PC-3 (cell line): ENCODE measurements around the gene CD22. TPM values are rescaled to one million over a fixed set of nuclear protein-coding genes. Genes with fewer than 3 reads are reported as not detected.

Source experiments
- ATAC-seq: fragments of 200-7000 bp; cut with Tn5 transposase; 2 replicates; pipeline ENCODE4 v1.9.1; 2020; ENCODE audit warnings: mild to moderate bottlenecking, moderate library complexity
- BruUV-seq: library from RNA; stranded (reverse); fragments of 400-500 nt; replicated peaks from 2 replicates; lab custom pipeline; 2021; lab: Mats Ljungman, UMichigan
- CTCF ChIA-PET: fragments of 300-600 bp; sonication (Branson Sonifier 250); formaldehyde crosslinking; loops from one replicate; lab custom pipeline; 2022; ENCODE audit warnings: antibody characterized with exemption; lab: Charles Lee
- POLR2A ChIA-PET: fragments of 300-600 bp; sonication (Branson Sonifier 250); formaldehyde crosslinking; loops from one replicate; lab custom pipeline; 2022; ENCODE audit warnings: antibody characterized with exemption; ENCODE audit not compliant: unreplicated experiment; lab: Charles Lee
- DNase-seq: peaks from one replicate; pipeline ENCODE4 v3.0.0-alpha.2; 2015
- H2AFZ ChIP-seq: fragments of 300-600 bp; sonication (generic); 2 replicates; pipeline ENCODE4 v1.6.0; 2016; ENCODE audit warnings: antibody characterized with exemption, low read length
- H3F3A ChIP-seq: fragments of 300-600 bp; sonication (generic); one replicate; pipeline ENCODE4 v1.6.0; 2017; ENCODE audit warnings: antibody characterized with exemption, low read length, control low read depth, mild to moderate bottlenecking; ENCODE audit not compliant: unreplicated experiment
- H3K27ac ChIP-seq: fragments of 300-600 bp; sonication (generic); 2 replicates; pipeline ENCODE4 v1.5.1; 2016; ENCODE audit warnings: mild to moderate bottlenecking, low read length
- H3K27me3 ChIP-seq: fragments of 300-600 bp; sonication (generic); 2 replicates; pipeline ENCODE4 v1.6.1; 2016; ENCODE audit warnings: low read length, mixed read lengths
- H3K36me3 ChIP-seq: fragments of 300-600 bp; sonication (generic); 2 replicates; pipeline ENCODE4 v1.6.1; 2016; ENCODE audit warnings: low read depth, mixed run types, low read length, mixed read lengths
- H3K4me1 ChIP-seq: fragments of 300-600 bp; sonication (generic); 2 replicates; pipeline ENCODE4 v1.5.1; 2016; ENCODE audit warnings: low read length; ENCODE audit not compliant: insufficient read depth
- H3K4me2 ChIP-seq: fragments of 300-600 bp; sonication (generic); 2 replicates; pipeline ENCODE4 v1.6.0; 2016; ENCODE audit warnings: low read length
- H3K4me3 ChIP-seq: fragments of 300-600 bp; sonication (generic); 2 replicates; pipeline ENCODE4 v1.5.1; 2016; ENCODE audit warnings: mild to moderate bottlenecking, low read length, mixed read lengths
- H3K79me2 ChIP-seq: fragments of 300-600 bp; sonication (generic); 2 replicates; pipeline ENCODE4 v1.6.1; 2017; ENCODE audit warnings: low read length, mixed read lengths
- H3K9ac ChIP-seq: fragments of 300-600 bp; sonication (generic); 2 replicates; pipeline ENCODE4 v1.6.0; 2016; ENCODE audit warnings: mild to moderate bottlenecking, low read length
- H3K9me2 ChIP-seq: fragments of 300-600 bp; sonication (generic); replicated peaks from 2 replicates; pipeline ENCODE4 v1.6.1; 2016; ENCODE audit warnings: mixed run types, low read length, mixed read lengths
- H3K9me3 ChIP-seq: fragments of 300-600 bp; sonication (generic); 2 replicates; pipeline ENCODE4 v1.6.1; 2016; ENCODE audit warnings: low read length, mixed read lengths
- H4K20me1 ChIP-seq: fragments of 300-600 bp; sonication (generic); 2 replicates; pipeline ENCODE4 v1.6.1; 2016; ENCODE audit warnings: low read length, mixed read lengths
- EZH2 ChIP-seq: fragments of 300-600 bp; sonication (generic); IDR thresholded peaks from one replicate; pipeline ENCODE4 v1.6.1; 2017; ENCODE audit warnings: antibody characterized with exemption, mild to moderate bottlenecking, low read length; ENCODE audit not compliant: unreplicated experiment
- EZH2phosphoT487 ChIP-seq: fragments of 300-600 bp; sonication (generic); IDR thresholded peaks from 2 replicates; pipeline ENCODE4 v1.6.1; 2018; ENCODE audit warnings: mild to moderate bottlenecking, antibody characterized with exemption, low read length, borderline replicate concordance
- intact Hi-C: fragments of 100-400 bp; cut with micrococcal nuclease; formaldehyde crosslinking; loops from 2 replicates; pipeline ENCODE4 v1.9.0; 2023
- total RNA-seq: library from RNA; depleted of rRNA; stranded (reverse); fragments of >200 nt; gene quantifications from 2 replicates; pipeline ENCODE4 v1.2.3, GENCODE V29; 2014
- TF ChIP-seq, protein P1 (sequence below): fragments of 300-600 bp; sonication (generic); conservative IDR thresholded peaks from 2 replicates; pipeline ENCODE4 v1.5.1; 2017; ENCODE audit warnings: antibody characterized with exemption, low read depth, mild to moderate bottlenecking, low read length

Gene CD22
- total RNA-seq, 1 experiment from 2014 or later: 0.07 TPM

GRCh38 chr19:35296644-35297514 is 32.1 kb upstream of the CD22 start:
- CTCF ChIA-PET: no interaction called here
- no peaks in the 10 kb centered on the region for H3K9me3 ChIP-seq
- ATAC-seq (no peak), DNase-seq (no peak)
- intact Hi-C loops: no loop called here
- POLR2A ChIA-PET: no interaction called here
- no peak overlapping the region for H3K9ac ChIP-seq
- BruUV-seq: no TSS peak
- peaks cover 3% of the 10 kb centered on the region; the same call in 1 of the 2 replicates for H3K27me3 ChIP-seq
- H2AFZ ChIP-seq: no peak overlapping the region
- H3K36me3 ChIP-seq: no peaks in the 10 kb centered on the region
- H3F3A ChIP-seq: no peaks in the 10 kb centered on the region
- no peak overlapping the region for H3K4me2 ChIP-seq
- H3K79me2 ChIP-seq: no peaks in the 10 kb centered on the region
- H3K27ac ChIP-seq: no peak overlapping the region
- no peaks in the 10 kb centered on the region for H3K9me2 ChIP-seq
- no peaks in the 10 kb centered on the region for H3K4me1 ChIP-seq
- no peak overlapping the region for H3K4me3 ChIP-seq
- no peaks in the 10 kb centered on the region for H4K20me1 ChIP-seq
- TF ChIP-seq EZH2phosphoT487 (no peak), EZH2 (no peak)
- TF ChIP-seq, protein P1, sequence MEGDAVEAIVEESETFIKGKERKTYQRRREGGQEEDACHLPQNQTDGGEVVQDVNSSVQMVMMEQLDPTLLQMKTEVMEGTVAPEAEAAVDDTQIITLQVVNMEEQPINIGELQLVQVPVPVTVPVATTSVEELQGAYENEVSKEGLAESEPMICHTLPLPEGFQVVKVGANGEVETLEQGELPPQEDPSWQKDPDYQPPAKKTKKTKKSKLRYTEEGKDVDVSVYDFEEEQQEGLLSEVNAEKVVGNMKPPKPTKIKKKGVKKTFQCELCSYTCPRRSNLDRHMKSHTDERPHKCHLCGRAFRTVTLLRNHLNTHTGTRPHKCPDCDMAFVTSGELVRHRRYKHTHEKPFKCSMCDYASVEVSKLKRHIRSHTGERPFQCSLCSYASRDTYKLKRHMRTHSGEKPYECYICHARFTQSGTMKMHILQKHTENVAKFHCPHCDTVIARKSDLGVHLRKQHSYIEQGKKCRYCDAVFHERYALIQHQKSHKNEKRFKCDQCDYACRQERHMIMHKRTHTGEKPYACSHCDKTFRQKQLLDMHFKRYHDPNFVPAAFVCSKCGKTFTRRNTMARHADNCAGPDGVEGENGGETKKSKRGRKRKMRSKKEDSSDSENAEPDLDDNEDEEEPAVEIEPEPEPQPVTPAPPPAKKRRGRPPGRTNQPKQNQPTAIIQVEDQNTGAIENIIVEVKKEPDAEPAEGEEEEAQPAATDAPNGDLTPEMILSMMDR: no peak

GRCh38 chr19:35297515-35297848 is 31.5 kb upstream of the CD22 start:
- H3K4me3 ChIP-seq: no peak overlapping the region
- no peaks in the 10 kb centered on the region for H3K9me3 ChIP-seq
- no peaks in the 10 kb centered on the region for H3K9me2 ChIP-seq
- H3K27me3 ChIP-seq: peaks cover 3% of the 10 kb centered on the region; the same call in 1 of the 2 replicates
- no peak overlapping the region for H3K4me2 ChIP-seq
- no peaks in the 10 kb centered on the region for H3K36me3 ChIP-seq
- ATAC-seq (no peak), DNase-seq (no peak)
- no TSS peak for BruUV-seq
- no peaks in the 10 kb centered on the region for H3K4me1 ChIP-seq
- H4K20me1 ChIP-seq: no peaks in the 10 kb centered on the region
- H3K79me2 ChIP-seq: no peaks in the 10 kb centered on the region
- intact Hi-C loops: no loop called here
- H3F3A ChIP-seq: no peaks in the 10 kb centered on the region
- H2AFZ ChIP-seq: no peak overlapping the region
- ChIA-PET CTCF (no interaction called here), POLR2A (no interaction called here)
- TF ChIP-seq EZH2 (no peak), EZH2phosphoT487 (no peak)
- TF ChIP-seq, protein P1: no peak
- H3K27ac ChIP-seq: no peak overlapping the region
- H3K9ac ChIP-seq: no peak overlapping the region

- Histone ChIP-seq H2AFZ (no peak overlapping the region), H3K27me3 (peaks cover 2% of the 10 kb centered on the region; the same call in 1 of the 2 replicates), H3K4me2 (no peak overlapping the region), H3K9me2 (no peaks in the 10 kb centered on the region), H4K20me1 (no peaks in the 10 kb centered on the region), H3K79me2 (no peaks in the 10 kb centered on the region), H3K9ac (no peak overlapping the region), H3K27ac (no peak overlapping the region), H3K4me3 (no peak overlapping the region), H3F3A (no peaks in the 10 kb centered on the region), H3K36me3 (no peaks in the 10 kb centered on the region), H3K4me1 (no peaks in the 10 kb centered on the region), H3K9me3 (no peaks in the 10 kb centered on the region)
- ChIA-PET CTCF (no interaction called here), POLR2A (no interaction called here)
- ATAC-seq: no peak
- DNase-seq: no peak
- TF ChIP-seq, protein P1: no peak
- TF ChIP-seq EZH2phosphoT487 (no peak), EZH2 (no peak)
- BruUV-seq: no TSS peak
- intact Hi-C loops: no loop called here
Measured at GRCh38 chr19:35297922-35298321, 31.1 kb upstream of the CD22 start.
